ENCODE data around the gene CDH8.

- no peak for TF ChIP-seq CREB1 (IDR thresholded peaks at IDR 0.05; ENCODE audit: low read depth)
- TF ChIP-seq REST (IDR thresholded peaks at IDR 0.05; ENCODE audit: low read depth), result no peak
- TF ChIP-seq RAD21 (IDR thresholded peaks at IDR 0.05; ENCODE audit: low read depth), result no peak
- TF ChIP-seq, protein P1, sequence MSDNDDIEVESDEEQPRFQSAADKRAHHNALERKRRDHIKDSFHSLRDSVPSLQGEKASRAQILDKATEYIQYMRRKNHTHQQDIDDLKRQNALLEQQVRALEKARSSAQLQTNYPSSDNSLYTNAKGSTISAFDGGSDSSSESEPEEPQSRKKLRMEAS (IDR thresholded peaks at IDR 0.05), result no peak
- TF ChIP-seq YY1 (IDR thresholded peaks at IDR 0.05; ENCODE audit: low read depth), result no peak
- TF ChIP-seq EP300 (IDR thresholded peaks at IDR 0.05; ENCODE audit: borderline replicate concordance), result no peak
- TF ChIP-seq CEBPB (IDR thresholded peaks at IDR 0.05), result no peak
- TF ChIP-seq TAF1 (IDR thresholded peaks at IDR 0.05; ENCODE audit: low read depth), result no peak
- TF ChIP-seq TEAD4 (IDR thresholded peaks at IDR 0.05), result no peak
- no peak for TF ChIP-seq NFIC (IDR thresholded peaks at IDR 0.05)
- TF ChIP-seq FOXM1 (IDR thresholded peaks at IDR 0.05; ENCODE audit: borderline replicate concordance, low read depth), result no peak
- TF ChIP-seq EGR1 (IDR thresholded peaks at IDR 0.05), result no peak
Measured at GRCh38 chr16:61952841-61953240, 83.4 kb downstream of the CDH8 start.

All from Ishikawa (cell line).